Gastroesophageal sphincter (tissue), 4 donors: ENCODE results near the gene ANKK1. TPM values are rescaled to one million over a fixed set of nuclear protein-coding genes. Genes with fewer than 3 reads are reported as not detected.

Experiments used
- ATAC-seq: fragments of 150-250 bp; one replicate; pipeline ENCODE4 v1.9.1; 2016; ENCODE audit warnings: mild to moderate bottlenecking, moderate library complexity
- H3K27ac ChIP-seq, 4 donors: fragments of 200-600 bp; sonication (generic) in 3 of 4; 1 replicate in 3 of 4; 2 replicates in 1 of 4; pipeline ENCODE4 v1.5.1; 2016 to 2019
- H3K27me3 ChIP-seq: fragments of 200-600 bp; sonication (generic); one replicate; pipeline ENCODE4 v1.5.1; 2019
- H3K36me3 ChIP-seq, 2 donors: fragments of 200-600 bp; sonication (generic); one replicate each; pipeline ENCODE4 v1.5.1; 2019; ENCODE audit warnings: control low read depth in 1 of 2
- H3K4me1 ChIP-seq, 3 donors: fragments of 200-600 bp; sonication (generic); 1 replicate in 2 of 3; 2 replicates in 1 of 3; pipeline ENCODE4 v1.5.1; 2016 to 2019; ENCODE audit warnings: control low read depth in 2 of 3
- H3K4me3 ChIP-seq, 2 donors: fragments of 200-600 bp; sonication (generic); one replicate each; pipeline ENCODE4 v1.5.1; 2019; ENCODE audit warnings: mild to moderate bottlenecking in 1 of 2, moderate library complexity in 1 of 2
- H3K9me3 ChIP-seq, 3 donors: fragments of 200-600 bp; sonication (generic); one replicate each; pipeline ENCODE4 v1.5.1; 2017 to 2019; ENCODE audit warnings: control low read depth in 2 of 3
- EP300 ChIP-seq: sonication (generic); formaldehyde crosslinking; IDR thresholded peaks from one replicate; pipeline ENCODE4 v1.6.1; 2017; ENCODE audit warnings: antibody characterized with exemption, mild to moderate bottlenecking
- POLR2A ChIP-seq, 2 donors: fragments of 450-650 bp; IDR thresholded peaks; one replicate each; pipeline ENCODE4 v1.6.1; 2017; ENCODE audit warnings: antibody characterized with exemption in 2 of 2, mild to moderate bottlenecking in 2 of 2, moderate library complexity in 1 of 2
- POLR2AphosphoS5 ChIP-seq: sonication (generic); formaldehyde crosslinking; IDR thresholded peaks from one replicate; pipeline ENCODE4 v1.6.1; 2017; ENCODE audit warnings: antibody characterized with exemption
- whole genome bisulfite sequencing, 2 donors: methylation state at CpG; one replicate each; pipeline ENCODE4 v1.1.5; 2018; ENCODE audit warnings: low coverage in 1 of 2; 5-methylcytosine and 5-hydroxymethylcytosine counted together
- total RNA-seq, 4 donors: library from RNA; depleted of rRNA; stranded (reverse); fragments of >200 nt; gene quantifications; one replicate each; pipeline ENCODE4 v1.1.0, GENCODE V29; 2016
- TF ChIP-seq, protein P1 (sequence below), 4 experiments: fragments of 200-600 bp in 2 of 4; fragments of 450-650 bp in 2 of 4; sonication (generic) in 1 of 4; IDR thresholded peaks; one replicate each; pipeline ENCODE4 v1.5.1; 2017 to 2019; ENCODE audit warnings: antibody characterized with exemption in 4 of 4, mild to moderate bottlenecking in 2 of 4, moderate library complexity in 2 of 4

The ANKK1 gene
- total RNA-seq, 4 donors from 2014 or later = 0.27 TPM; not detected in 2

DNA sequence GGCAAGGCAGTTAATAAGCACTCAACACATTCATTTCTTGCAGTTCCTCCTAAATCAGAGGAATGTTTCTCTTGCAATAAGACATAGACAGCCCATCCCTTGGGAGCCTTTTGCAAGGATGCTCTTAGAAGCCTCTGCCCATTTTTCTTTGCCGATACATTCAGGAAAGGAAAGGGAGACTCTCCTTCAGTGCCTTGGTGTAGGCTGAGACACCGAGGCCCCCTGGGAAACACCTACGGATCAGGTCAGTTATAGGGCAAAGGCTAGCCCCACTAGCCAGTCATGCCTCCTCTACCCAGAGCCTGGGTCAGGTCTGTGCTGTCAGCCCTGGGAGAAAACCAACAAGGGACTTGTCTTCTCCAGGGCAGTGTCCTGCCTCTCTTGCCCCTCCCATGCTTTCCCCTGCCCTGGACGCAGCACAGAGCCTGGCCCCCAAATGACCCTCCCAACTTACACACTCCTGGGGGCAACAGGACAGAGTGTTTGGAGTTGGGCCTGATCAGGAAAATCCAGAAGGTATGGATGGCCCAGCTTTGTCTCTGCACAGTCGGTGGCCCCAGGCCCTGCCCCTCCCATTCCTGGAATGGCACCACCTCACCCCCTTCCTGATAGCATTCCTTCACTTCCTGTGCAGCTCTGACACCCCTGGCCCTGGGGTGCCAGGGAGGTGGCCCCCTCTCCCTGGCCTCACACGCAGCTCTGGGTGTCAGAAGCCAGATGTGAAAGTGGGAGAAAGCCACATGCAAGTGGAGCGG lies 18.3 kb downstream of the ANKK1 start:
- no peak for TF ChIP-seq EP300
- TF ChIP-seq, protein P1, sequence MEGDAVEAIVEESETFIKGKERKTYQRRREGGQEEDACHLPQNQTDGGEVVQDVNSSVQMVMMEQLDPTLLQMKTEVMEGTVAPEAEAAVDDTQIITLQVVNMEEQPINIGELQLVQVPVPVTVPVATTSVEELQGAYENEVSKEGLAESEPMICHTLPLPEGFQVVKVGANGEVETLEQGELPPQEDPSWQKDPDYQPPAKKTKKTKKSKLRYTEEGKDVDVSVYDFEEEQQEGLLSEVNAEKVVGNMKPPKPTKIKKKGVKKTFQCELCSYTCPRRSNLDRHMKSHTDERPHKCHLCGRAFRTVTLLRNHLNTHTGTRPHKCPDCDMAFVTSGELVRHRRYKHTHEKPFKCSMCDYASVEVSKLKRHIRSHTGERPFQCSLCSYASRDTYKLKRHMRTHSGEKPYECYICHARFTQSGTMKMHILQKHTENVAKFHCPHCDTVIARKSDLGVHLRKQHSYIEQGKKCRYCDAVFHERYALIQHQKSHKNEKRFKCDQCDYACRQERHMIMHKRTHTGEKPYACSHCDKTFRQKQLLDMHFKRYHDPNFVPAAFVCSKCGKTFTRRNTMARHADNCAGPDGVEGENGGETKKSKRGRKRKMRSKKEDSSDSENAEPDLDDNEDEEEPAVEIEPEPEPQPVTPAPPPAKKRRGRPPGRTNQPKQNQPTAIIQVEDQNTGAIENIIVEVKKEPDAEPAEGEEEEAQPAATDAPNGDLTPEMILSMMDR (IDR thresholded peaks at IDR 0.05) = no peak
- no peak for TF ChIP-seq POLR2AphosphoS5
- 67 to 100% methylated on average over 1 to 3 of the region's 7 CpGs for WGBS, 2 donors
- no peak for ATAC-seq
- no peaks in the 10 kb centered on the region for H3K36me3 ChIP-seq
- H3K4me1 ChIP-seq = no peaks in the 10 kb centered on the region
- H3K4me3 ChIP-seq = no peak overlapping the region
- no peaks in the 10 kb centered on the region for H3K9me3 ChIP-seq
- H3K27me3 ChIP-seq = no peaks in the 10 kb centered on the region
- H3K27ac ChIP-seq = no peak overlapping the region

DNA sequence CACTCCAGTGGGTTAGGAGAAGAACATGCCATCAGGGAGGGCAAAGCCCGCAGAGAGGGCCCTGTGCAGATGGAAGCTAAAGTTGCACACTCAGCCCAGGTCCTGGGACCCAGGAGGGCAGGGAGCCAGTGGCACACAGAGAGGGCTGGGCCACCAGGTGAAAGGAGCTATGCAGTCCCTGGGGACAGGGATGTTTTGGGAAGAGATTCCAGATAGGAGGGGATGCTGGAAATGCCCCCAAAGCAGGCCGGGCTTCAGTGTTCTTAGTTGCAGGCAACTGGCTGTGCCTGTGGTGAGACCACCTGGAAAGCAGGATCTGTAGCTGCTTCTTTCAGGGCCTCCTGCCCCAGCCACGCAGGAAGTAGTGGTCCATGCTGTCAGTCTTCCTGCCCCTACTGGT lies 19.6 kb downstream of the ANKK1 start:
- Histone ChIP-seq H3K27me3 (no peaks in the 10 kb centered on the region), H3K36me3 (no peaks in the 10 kb centered on the region), H3K27ac (no peak overlapping the region), H3K4me3 (no peak overlapping the region), H3K4me1 (no peaks in the 10 kb centered on the region), H3K9me3 (no peaks in the 10 kb centered on the region)
- ATAC-seq = no peak
- no peak for TF ChIP-seq POLR2AphosphoS5
- TF ChIP-seq, protein P1 (IDR thresholded peaks at IDR 0.05) = no peak
- no peak for TF ChIP-seq EP300
- no peak for TF ChIP-seq POLR2A (IDR thresholded peaks at IDR 0.05)
- 77 to 100% methylated on average over 1 to 2 of the region's 3 CpGs for WGBS, 2 donors

DNA sequence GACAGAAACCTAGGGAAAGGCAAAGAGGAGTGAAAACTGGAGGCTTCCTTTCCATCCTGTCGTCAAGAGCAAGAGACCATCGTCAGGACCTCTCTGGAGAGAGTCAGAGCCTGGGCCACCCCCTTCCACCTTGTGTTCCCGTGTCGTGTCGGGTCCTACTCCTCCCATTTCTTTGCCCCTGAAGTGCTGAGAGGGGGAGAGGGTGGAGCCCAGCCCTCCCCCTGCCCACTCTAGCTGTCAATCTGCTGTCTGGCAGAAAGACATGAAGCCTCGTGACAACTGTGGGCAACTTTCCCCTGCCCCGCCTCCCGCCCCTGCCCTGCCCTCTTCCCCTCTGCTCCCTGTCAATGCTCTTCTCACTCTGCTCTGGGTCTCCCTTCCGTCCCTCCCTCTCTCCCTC lies 20.6 kb downstream of the ANKK1 start:
- Histone ChIP-seq H3K4me1 (no peaks in the 10 kb centered on the region), H3K36me3 (no peaks in the 10 kb centered on the region), H3K9me3 (no peaks in the 10 kb centered on the region), H3K27me3 (no peaks in the 10 kb centered on the region), H3K4me3 (no peak overlapping the region), H3K27ac (no peak overlapping the region)
- no peak for ATAC-seq
- no peak for TF ChIP-seq POLR2AphosphoS5
- TF ChIP-seq EP300 = no peak
- TF ChIP-seq, protein P1 (IDR thresholded peaks at IDR 0.05) = no peak
- TF ChIP-seq POLR2A (IDR thresholded peaks at IDR 0.05) = no peak
- WGBS, 2 donors = 38 to 70% methylated on average over 7 to 8 of the region's 9 CpGs

DNA sequence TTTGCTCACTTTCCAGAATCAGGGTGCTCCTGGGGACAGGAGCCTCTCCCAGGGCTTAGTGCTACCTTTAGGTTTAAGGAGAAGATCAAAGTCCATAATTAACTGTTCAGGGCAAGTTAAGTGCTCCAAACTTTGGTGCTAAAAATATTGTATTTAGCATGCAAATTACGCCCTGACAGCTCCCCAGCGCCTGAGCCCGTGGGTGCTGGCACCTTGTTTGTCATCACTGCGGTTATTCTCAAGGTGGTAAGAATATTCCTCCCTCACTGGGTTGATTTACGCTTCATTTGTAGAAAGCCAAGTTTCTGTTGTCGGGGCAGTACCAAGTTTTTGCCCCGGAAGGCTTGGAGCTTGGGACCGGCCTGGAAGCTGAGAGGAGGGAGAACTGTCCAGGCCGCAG lies 21.3 kb downstream of the ANKK1 start:
- no CpG with 5 or more reads among the region's 9 CpGs for WGBS, 2 donors
- ATAC-seq = no peak
- H3K4me3 ChIP-seq = no peak overlapping the region
- no peaks in the 10 kb centered on the region for H3K4me1 ChIP-seq
- H3K9me3 ChIP-seq = no peaks in the 10 kb centered on the region
- TF ChIP-seq POLR2A (IDR thresholded peaks at IDR 0.05) (no peak), POLR2AphosphoS5 (no peak), EP300 (no peak)
- TF ChIP-seq, protein P1 (IDR thresholded peaks at IDR 0.05) = no peak
- H3K27me3 ChIP-seq = no peaks in the 10 kb centered on the region
- no peaks in the 10 kb centered on the region for H3K36me3 ChIP-seq
- H3K27ac ChIP-seq = no peak overlapping the region

DNA sequence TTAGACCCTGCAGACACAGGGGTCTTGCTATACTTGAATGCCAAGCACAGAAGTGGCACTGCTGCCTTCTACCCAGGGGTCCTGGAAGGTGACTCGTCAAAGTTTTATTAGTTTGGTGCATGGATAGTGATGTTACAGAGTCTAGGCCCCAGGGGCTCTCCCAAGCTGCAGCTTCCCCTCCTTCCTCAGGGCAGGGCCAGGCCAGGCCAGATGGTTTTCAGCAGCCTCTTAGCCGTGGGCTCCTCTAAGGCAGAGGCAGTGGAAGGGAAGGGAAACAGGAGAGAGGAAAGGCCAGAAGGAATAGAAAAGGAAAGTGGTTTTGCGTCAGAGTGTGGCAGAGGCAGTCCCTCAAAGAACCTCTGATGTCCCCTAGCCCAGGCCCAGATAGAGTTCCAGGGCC lies 21.9 kb downstream of the ANKK1 start:
- no peaks in the 10 kb centered on the region for H3K27me3 ChIP-seq
- H3K9me3 ChIP-seq = no peaks in the 10 kb centered on the region
- TF ChIP-seq EP300 (no peak), POLR2A (IDR thresholded peaks at IDR 0.05) (no peak), POLR2AphosphoS5 (no peak)
- TF ChIP-seq, protein P1 (IDR thresholded peaks at IDR 0.05) = no peak
- H3K4me1 ChIP-seq = no peaks in the 10 kb centered on the region
- no peak for ATAC-seq
- 69% methylated on average over 3 of the region's 3 CpGs; no CpG with 5 or more reads in 1 of the 2 donors for WGBS, 2 donors
- no peaks in the 10 kb centered on the region for H3K36me3 ChIP-seq
- no peak overlapping the region for H3K4me3 ChIP-seq
- H3K27ac ChIP-seq = no peak overlapping the region
